ENCODE results near the gene PTPN2.
"Not testable (repeated sequence)": the region's sequence is repeated elsewhere in the genome, so short reads cannot be mapped to it uniquely, and the experiment has no call there.

PTPN2 gene

DNA sequence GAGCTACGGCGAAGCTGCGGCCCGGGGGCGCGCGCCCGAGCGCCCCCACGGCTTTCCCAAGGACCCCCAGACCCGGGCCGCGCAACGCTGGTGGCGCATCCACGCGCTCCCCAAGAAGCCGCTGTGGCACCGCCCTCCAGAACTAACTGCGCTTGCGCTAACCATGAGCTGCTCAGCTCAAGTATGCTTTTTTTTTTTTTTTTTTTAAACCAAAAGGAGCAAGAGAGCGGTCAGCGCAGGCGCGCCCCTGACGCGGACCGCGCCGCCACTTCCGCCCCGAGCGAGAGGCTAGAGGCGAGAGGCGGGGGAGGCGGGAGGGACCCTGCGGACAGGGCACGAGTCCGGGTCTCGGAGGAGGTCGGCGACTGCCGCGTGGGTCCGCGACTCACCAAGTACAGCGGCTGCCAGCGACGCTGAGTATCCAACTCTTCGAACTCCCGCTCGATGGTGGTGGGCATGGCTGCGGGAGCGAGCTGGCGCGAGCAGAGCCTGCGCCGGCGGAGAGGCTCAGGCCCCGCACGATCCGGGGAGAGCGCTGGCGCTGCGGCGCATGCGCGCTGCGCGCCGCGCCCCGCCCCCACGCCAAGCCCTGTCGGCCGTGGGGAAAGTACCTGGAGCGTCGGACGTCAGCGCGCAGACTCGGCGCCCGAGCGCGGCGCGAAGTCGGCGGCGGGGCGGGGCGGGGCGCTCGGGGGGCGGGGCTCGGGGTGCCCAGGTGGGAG, at the start of gene PTPN2:
Gene PTPN2, minus strand, starts transcription at position 554 of the 722 bp plus-strand sequence. Its CDS starts 96 bp downstream, at position 458.
- peak; percentile 96 for DNase-seq

- DNase-seq: no peak
Observed at GRCh38 chr18:12933327-12933726, 49.3 kb upstream of the PTPN2 start.

GRCh38 chr18:12930908-12931307, 46.9 kb upstream of the PTPN2 start:
- DNase-seq: no peak

DNA sequence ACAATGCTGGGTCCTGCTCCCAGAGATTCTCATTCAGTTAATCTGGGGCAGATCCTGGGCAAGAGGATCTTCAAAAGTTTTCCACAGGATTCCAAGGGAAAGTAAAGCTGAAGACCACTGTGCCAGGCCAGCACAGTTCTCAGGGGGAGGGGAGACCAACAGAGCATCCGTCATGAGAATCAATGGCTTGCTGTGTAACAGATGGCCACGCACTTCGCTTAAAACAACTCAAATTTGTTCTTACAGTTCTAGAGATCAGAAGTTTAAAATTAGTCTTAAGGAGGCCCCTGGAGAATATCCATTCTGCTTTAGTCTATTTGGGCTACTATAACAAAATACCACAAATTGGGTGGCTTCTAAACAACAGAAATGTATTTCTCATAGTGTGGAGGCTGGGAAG, 46.3 kb upstream of the PTPN2 start:
- no peak for DNase-seq

DNA sequence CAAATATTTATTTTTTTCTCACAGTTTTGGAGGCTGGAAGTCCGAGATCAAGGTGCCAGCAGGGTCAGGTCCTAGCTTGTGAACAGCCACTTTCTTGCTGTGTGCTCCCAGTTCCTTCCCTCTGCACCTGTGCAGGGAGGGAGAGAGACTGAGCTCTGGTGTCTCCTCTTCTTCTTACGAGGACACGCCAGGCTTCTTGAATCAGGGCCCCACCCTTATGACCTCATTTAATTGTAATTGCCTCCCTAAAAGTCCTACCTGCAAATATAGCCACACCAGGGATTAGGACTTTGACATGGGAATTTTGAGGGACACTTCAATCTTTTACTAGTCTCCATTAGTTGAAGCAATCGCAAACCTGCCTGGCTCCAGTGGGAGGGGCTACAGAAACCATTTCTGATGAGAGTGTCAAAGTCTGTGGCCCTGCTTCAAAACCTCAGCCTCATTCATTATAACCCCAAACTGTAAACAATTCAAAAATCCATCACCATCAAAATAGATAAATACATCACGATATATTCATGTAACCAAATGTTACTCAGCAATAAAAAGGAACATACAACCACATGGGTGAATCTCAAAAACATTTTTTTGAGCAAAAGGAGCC, 45.5 kb upstream of the PTPN2 start:
- DNase-seq: no peak

- no peak for DNase-seq
Observed at GRCh38 chr18:12928641-12929040, 44.6 kb upstream of the PTPN2 start.

DNA sequence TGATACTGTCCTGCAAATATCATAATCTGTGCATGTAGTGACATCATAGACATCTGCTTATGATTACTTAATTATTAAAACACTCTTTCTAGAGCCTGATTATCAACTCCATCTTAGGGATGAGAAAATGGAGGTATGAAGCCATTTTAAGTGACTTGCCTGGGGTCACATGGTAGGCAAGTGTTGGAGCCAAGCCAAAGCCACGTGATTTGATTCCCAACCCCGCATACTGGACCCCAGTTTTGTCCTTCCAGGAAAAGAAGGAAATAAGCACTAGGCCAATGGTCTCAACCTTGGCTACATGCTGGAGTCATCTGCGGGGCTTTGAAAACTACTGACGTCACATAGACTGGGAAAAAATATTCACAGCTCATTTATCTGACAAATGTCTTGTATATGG, 44.2 kb upstream of the PTPN2 start:
- no peak for DNase-seq

GRCh38 chr18:12924616-12925015, 40.6 kb upstream of the PTPN2 start:
- no peak for DNase-seq

DNA sequence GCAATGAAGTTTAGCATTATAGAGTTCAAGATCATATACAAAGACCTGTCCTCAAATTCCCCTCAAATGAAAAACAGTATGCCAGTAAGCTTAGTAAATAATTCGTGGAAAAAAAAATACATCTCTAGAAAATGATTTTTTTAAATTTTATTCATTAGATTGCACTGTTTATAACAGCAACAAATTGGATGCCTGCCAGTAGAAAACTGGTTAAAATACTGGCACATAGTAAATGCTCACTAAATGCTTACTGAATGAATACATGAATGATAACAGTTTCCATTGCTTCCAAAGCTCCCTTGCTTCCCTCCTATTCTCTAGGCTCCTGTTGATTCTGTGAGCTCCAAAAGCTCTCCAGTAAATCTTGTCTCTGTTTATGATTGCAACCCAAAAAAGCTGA, 38.2 kb upstream of the PTPN2 start:
- no peak for DNase-seq

GRCh38 chr18:12921178-12921577, 37.1 kb upstream of the PTPN2 start:
- DNase-seq: peak; percentile 36

DNA sequence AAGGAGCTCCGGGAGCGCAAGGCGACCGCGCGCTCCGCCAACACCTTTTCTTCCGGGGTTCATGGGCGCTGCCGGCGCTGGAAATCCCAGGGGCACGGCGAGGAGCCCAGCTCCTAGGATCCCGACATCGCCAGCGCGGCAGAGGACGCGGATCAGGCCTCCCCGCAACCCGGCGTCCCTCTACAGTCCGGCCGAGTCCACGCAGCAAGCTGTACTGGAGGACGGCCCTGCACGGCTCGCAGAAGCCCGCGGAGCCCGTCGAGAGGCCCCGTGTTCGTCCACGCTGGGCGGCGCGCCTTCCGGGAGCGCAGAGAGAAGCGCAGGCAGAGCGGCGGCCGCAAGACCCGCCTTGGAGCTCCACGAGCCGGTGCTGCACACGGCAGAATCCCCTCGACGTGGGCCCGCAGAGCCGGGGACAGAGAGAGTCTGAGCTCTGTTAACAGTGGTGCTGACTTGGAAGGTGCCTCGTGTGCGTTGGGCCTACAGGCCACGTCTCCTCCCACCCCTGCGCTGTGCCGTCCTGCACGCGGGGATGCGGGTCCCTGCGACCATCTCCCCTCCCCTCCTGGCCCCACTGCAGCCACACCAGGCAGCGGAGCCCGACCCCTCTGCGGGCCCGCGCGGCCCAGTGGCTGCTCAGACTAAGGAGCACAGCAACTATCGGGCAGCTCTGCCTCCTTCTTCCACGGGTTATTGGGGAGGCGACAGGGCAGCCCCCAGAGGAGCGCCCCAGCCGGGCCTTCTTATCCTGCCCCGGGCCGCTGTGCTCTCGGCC, 28.1 kb upstream of the PTPN2 start:
- DNase-seq: no peak

DNA sequence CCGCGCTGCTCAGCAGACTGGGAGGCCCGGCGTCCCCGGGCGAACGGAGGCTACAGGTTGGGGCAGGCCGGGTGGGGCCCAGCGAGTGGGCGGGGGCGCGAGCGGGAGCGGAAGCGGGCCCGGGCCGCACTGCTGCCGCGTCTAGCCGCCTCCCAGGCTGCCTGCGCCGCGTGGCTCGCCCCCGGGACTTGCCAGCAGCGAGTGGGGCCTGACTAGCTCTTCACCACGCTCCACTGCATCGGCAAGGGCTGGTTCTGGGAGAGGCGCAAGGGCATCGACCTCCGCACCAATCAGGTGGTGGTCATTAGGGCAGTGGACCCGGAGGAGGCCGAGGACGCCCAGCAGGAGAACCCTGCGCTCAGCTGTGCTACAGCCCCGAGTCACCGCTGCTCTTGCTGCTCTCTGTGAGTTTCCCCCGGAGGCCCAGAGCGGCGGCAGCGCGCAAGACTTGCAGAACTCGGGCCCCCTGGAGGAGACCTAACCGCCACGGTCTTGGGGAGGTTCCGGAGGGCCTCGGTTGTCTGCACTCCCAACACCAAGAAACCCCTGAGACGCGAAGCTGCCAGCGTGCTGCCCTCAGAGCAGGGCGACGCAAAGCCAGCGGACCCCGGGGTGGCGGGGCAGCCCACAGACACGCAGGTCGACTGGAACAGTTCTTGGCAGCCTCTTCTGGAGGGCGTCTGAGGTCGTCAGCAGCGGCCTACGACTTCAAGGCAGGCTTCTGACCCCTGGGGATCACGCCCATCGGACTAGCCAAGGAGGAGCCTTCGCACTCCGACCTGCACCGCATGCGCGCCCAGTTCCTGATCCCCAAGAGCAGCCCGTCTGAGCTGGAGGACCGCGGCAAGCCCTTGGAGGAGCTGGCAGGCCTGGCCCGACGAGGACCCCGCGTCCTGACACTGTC, 27.2 kb upstream of the PTPN2 start:
- peak; percentile 49 for DNase-seq

- no peak for DNase-seq
Observed at GRCh38 chr18:12908706-12909105, 24.7 kb upstream of the PTPN2 start.

DNA sequence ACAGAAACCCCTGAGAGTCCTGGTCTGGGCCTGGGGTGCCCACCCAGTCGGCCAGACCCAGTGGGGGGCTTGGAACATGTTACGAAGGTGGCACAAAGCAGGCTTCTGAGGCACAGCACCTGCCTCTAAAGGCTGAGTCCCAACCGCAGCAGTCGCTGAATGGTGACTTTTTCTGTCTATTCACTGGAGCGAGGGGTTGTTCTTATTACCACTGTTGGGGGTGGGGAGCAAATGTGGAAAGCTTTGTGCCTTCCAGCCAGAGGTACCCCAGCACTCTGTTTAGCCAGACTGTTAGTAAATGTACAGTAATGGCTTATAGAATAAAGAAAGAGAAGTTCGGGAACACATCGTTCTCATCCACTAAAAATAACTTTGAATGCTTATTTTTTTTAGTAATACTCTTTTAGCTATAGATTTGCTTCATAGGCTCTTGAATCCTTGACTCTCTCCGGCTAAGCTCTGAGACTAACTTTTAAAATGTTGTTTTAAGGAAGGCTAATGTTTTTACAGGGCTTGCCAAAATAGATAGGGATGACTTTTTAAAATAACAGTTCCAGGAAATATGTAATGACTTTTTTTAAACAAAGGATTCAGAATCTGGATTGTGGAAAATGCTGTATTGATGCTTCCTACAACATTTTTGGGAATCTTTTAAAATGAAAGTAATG, 23.4 kb upstream of the PTPN2 start:
- DNase-seq: no peak

DNA sequence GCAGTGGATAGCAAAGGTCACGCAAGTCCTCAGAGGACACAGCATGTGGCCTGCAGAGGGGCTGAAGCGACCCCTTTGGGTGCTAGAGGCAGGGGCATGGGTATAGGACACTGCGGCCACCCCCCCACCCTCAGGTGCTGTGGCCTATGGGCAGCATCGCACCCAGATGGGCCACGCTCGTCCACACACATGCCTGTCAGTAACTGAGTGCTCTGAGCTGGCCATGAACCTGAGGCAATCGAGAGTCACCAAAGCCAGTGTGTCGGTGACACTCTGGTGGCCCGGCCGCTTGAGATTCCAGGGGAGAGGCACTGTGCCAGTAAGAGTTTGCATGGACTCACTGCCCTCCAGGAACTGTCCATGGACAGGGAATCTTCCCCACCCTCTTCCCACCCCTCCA, 22.7 kb upstream of the PTPN2 start:
- no peak for DNase-seq

GRCh38 chr18:12906119-12906518, 22.1 kb upstream of the PTPN2 start:
- no peak for DNase-seq

GRCh38 chr18:12904012-12904516, 20.0 kb upstream of the PTPN2 start:
- peak; percentile 76 for DNase-seq

DNA sequence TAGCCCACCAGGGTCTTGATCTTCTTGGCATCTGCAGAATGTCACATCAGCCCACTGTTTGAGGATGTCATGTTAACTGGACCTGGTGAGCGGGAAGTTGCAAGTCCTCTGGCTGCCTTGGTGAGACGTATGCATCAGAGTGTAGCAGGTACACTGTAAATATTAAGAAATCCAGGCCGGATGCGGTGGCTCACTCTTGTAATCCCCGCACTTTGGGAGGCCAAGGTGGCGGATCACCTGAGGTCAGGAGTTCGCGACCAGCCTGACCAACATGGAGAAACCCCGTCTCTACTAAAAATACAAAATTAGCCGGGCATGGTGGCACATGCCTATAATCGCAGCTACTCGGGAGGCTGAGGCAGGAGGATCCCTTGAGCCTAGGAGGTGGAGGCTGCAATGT, 17.2 kb upstream of the PTPN2 start:
- DNase-seq: not testable (repeated sequence)

GRCh38 chr18:12896784-12897333, 12.8 kb upstream of the PTPN2 start:
- DNase-seq: not testable (repeated sequence)

DNA sequence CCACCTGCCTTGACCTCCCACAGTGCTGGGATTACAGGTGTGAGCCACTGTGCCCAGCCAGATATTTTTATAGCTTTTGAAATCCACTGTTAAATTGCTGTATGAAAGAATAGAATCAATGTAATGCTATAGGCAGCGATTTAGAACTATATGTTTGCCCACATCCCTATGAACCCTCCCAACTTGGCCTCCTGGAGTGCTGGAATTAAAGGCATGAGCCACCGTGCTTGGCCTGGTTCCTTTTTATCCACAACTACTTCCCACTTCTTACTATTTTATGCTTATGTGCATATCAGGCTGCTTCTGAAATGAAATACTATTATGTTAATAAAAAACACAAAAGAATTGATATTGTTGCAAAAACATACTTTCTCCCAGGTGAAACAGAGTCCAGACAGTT, 11.6 kb upstream of the PTPN2 start:
- DNase-seq: no peak

GRCh38 chr18:12895014-12895413, 11.0 kb upstream of the PTPN2 start:
- no peak for DNase-seq

GRCh38 chr18:12891561-12891960, 7.5 kb upstream of the PTPN2 start:
- DNase-seq: no peak
